GM23248 (cell line): ENCODE measurements around the gene DLG2.

ENCODE experiments used
- EZH2 ChIP-seq: fragments of 200-600 bp; sonication (generic); IDR thresholded peaks from 2 replicates; pipeline ENCODE4 v1.6.1; 2018; ENCODE audit warnings: antibody characterized with exemption, mild to moderate bottlenecking; ENCODE audit not compliant: insufficient read depth, poor library complexity, severe bottlenecking
- EZH2phosphoT487 ChIP-seq: fragments of 200-600 bp; sonication (generic); IDR thresholded peaks from 2 replicates; pipeline ENCODE4 v1.6.1; 2018; ENCODE audit warnings: antibody characterized with exemption, moderate library complexity, mild to moderate bottlenecking, low read depth; ENCODE audit not compliant: insufficient read depth

GRCh38 chr11:83549984-83550667 is 2077.0 kb downstream of the DLG2 start:
- TF ChIP-seq EZH2: no peak
- no peak for TF ChIP-seq EZH2phosphoT487
